Non-pigmented ciliary epithelial cell (primary cell): ENCODE data around the gene COPA.
A peak's percentile ranks its signal among the peaks of the same experiment; 100 is the strongest.
"Not testable (repeated sequence)": the region's sequence is repeated elsewhere in the genome, so short reads cannot be mapped to it uniquely, and the experiment has no call there.

Experiments
- DNase-seq: peaks from one replicate; pipeline ENCODE4 v3.0.0-alpha.2; 2010; ENCODE audit warnings: low read depth

Gene COPA

DNA sequence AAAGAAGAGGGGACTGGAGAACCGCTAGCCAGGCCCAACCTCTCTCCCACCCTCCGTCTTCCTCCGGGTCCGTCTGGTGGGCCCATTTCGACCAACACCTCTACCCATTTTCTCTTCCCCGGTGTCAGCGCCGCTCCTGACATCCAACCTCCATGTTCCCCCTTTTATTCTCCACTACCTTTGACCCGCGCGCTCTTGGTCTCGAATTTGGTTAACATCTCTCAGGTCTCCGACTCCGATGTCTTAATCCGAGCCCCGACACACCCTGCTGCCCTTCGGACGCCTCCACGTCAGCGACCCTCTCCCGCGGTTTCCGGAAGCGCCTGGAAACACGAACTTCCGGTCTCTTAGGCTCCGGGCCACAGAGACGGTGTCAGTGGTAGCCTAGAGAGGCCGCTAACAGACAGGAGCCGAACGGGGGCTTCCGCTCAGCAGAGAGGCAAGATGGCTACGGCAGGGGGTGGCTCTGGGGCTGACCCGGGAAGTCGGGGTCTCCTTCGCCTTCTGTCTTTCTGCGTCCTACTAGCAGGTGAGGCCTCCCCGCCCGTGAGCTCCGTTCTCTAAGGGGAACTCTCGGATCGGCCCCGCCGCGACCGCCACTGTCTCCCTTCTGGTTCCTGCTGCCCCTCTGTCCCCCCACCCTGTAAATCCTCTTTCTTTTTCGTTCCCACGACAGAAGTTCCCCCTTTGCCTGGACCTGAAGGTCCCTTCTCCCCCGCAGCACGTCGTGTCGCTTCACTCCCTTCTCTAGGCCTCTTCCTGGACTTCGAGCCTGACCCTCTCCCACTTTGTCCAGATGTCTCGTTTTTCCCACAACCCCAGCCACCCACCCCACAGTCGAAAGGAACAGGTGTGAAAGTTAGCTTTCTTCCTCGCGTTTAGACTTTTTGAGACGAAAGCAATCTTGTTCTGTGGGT, at the start of gene COPA, which contains the start of gene NCSTN:
TSS of gene COPA (minus strand) at position 298 of the 917 bp plus-strand sequence. CDS start at position 218, 80 bp downstream.
TSS of gene NCSTN (plus strand) at position 431 of the 917 bp plus-strand sequence. CDS start at position 445, 14 bp downstream.
- peak; percentile 85 for DNase-seq

DNA sequence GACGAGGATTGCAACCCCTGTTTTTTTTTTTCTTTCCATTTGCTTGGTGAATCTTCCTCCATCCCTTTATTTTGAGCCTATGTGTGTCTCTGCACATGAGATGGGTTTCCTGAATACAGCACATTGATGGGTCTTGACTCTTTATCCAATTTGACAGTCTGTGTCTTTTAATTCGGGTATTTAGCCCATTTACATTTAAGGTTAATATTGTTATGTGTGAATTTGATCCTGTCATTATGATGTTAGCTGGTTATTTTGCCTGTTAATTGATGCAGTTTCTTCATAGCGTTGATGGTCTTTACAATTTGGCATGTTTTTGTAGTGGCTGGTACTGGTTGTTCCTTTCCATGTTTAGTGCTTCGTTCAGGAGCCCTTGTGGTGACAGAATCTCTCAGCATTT, 45.4 kb upstream of the COPA start:
- not testable (repeated sequence) for DNase-seq

DNA sequence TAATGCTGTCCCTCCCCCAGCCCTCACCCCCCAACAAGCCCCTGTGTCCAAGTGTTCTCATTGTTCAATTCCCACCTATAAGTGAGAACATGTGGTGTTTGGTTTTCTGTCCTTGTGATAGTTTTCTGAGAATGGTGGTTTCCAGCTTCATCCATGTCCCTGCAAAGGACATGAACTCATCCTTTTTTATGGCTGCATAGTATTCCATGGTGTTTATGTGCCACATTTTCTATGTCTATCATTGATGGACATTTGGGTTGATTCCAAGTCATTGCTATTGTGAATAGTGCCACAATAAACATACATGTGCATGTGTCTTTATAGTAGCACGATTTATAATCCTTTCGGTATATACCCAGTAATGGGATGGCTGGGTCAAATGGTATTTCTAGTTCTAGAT, 41.8 kb upstream of the COPA start:
- not testable (repeated sequence) for DNase-seq

DNA sequence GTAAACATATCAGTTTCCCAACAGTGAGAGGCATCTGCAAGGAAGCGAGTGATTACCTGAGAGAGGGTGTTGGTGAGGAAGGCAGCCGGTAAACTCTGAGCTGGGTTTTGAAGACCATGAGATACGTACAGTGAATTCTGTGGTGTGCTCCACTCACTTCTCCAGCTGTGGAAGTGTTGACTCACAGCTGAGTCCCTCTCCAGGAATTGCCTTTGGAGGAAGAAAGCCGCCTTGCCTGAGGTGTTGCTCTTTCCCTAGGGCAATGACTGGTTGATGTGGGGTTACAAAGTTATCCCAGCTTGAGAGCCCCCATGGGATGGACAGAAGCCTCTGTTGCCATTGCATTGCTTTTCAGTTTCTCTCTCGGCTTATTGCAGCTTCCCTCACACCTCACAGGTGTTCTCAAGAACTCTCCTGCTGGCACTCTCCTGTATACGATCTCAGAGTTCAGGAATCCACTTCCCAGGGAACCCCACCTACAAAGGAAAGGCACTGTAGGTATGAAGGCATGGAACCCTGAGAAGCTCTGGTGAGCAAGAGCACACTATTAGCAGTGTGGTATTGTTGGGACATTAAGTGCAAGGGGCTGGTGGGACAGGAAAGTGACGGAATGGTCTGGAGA, 34.6 kb upstream of the COPA start:
- no peak for DNase-seq

DNA sequence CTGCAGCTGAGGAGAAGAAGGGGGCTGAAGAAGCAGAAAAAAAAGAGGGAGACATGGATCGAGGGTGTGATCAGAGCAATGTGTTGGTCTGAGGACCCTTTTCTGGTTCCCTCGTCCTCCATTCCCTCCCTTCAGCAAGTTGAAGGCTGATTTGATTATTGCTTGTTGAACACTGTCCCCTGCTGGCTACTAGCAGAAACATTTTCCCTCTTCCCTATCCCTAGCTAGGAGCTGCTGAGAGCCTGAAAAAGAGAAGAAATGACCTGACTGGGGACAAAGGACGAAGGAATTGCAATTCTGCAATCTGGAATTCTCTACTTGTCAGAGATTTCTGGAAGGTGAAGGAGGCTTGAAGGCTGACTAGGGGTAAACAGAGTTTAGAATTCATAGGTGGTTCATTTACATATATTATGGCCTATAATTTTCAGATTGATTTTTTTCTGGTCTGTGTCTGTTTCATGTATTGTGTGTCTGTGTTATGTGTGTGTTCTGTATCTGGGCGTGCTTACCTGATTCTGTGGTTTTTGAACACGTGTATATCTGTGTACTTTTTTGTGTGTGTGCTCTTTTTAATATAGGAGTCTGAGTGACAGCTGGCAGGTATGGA, 33.6 kb upstream of the COPA start:
- peak; percentile 42 for DNase-seq

DNA sequence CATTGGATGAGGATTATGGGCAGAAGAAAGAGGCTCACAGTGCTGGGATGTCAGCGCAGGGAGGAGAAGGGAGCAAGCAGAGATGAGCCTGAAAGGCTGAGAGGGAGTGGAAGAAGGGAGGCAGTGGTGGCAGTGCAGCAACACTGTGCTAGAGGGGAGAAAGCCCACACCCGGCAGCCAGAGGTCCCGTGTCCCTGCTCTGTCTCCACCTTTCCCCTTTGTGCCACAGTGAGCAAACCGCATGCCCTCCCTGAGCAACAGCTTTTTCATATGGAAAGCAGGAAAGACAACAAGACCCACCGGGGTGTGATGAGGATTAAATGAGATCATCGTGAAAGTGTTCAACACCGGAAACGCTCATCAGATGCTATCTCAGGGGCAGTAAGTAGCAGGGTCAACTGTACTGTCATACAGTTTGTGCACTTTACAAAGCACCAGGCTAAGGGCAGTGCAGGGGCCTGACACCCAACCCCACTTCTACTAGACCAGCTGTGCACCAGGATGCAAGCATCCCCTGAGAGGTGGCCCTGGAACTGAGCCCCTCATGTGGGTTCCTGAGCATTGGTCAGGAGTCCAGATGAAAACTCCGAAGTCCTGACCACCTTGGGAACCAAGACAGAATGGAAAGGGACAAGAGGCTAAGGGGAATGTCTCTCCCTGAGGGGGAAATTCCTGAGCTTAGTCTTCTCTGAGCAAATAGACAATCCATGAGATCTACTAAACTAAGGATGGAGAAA, 32.9 kb upstream of the COPA start:
- no peak for DNase-seq

DNA sequence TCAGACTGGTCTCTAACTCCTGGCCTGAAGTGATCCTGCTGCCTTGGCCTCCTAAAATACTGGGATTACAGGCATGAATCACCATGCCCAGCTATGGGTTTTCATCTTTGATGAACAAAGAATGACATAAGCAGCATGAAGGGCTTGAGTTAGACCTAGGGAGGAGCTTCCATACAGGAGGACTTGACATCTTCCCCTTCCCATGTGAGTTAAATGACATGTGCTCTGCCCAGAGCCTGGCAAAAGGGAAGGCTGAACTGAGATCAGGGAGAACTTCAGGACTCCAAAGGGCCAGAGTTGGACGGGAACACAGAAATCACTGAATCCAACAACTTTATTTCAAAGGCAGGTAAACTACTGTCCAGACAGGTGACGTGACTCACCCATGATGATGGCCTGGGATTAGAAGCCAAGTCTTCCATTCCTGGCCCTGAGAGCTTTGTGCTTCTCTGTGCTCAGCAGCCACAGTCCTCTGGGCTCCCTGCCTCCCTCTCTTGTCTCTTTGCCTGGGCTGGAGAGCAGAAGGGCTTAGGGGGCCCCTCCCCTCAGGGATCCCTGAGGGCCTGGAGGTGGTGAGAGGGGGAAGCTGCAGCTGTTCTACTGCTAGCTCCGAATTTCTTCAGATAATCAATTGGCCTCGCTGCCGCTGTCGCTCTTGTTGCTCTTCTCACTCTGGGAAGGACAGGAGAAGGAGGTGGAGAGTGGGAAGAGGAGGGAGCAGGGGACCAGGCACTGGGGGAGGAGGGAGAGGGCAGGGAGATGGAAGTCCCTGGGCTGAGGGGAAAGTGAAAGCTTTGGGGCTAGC, 31.5 kb upstream of the COPA start:
- no peak for DNase-seq

DNA sequence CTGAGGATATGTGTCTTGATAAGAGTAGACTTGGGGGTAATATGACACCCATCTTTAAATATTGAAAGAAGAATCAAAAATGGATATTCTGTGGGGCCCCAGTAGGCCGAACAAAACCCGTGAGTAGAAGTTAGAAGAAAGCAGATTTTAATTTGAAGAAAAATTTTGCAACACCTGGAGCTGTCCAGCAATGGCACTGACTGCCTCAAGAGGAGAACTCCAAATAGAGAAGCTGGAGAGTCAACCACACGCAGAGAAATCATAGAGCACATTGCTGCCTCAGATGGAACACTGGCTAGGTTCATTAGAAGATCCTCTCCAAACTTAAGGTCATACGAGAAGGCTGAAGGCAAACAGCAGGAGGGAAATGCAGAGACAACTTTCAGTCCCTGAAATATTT, 30.6 kb upstream of the COPA start:
- DNase-seq: no peak

DNA sequence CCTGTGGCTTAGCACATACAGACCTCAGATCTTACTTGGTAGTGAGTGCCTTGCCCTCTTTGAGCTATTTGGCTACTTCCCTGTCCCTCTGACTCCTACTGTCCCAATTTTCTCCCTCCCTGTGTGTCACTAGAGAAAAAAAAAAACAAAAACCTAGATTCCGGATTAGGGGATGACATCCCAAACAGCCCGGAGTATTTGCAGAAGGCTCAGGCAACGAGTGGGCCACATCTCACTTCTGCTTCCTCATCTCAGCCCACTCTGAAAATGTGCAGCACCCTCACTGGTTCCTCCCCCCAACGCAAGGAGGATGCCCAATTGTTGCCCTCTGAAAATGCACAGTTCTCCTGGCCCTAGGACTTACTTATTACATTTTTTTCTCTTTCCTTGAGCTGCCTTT, 28.7 kb upstream of the COPA start:
- no peak for DNase-seq

DNA sequence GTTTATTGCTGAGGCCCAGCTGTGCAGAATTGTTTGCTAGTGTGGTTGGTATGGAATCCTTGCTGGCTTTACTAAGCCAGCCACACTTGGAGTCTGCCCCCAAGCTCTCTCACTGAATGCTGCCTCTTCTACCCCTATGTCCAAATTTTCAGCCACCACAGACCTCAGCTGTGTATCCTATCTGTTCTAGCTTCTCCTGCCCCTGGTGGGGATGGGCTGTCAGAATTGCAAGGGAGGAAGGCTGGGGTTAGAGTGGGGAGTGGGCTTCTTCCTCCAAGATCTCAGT, 28.2 kb upstream of the COPA start:
- no peak for DNase-seq

DNA sequence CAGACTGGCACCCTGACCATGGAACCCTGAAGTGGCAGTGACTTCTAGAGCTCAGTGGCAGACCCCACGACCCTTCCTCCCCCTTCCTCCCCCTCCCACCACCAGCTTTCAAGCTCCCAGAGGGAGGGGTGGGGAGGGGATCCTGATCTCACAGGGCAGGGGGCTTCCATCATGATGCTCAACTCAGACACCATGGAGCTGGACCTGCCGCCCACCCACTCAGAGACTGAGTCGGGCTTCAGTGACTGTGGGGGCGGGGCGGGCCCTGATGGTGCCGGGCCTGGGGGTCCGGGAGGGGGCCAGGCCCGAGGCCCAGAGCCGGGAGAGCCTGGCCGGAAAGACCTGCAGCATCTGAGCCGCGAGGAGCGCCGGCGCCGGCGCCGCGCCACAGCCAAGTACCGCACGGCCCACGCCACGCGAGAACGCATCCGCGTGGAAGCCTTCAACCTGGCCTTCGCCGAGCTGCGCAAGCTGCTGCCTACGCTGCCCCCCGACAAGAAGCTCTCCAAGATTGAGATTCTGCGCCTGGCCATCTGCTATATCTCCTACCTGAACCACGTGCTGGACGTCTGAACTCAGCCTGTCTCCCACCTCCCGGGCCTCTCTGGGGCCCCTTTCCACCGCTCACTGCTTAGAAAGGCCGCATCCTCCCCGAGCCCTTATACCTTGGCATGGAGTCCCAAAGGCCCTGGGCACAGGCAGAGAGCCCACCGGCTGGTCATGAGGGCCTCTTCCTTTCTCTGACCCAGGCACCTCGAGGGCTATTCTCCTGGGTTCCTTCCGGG, 27.7 kb upstream of the COPA start:
- no peak for DNase-seq

DNA sequence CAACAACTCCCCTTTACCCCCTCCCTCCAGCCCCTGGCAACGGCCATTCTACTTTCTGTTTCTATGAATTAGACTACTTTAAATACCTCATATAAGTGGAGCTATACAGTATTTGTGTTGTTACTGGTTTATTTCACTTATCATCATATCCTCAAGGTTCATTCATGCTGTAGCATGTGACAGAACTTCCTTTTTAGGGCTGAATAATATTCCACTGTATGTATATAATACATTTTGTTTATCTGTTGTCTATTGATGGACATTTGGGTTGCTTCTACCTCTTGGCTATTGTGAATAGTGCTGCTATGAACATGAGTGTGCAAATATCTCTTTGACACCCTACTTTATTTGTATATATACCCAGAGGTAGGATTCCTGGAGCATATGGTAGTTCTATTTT, 26.0 kb upstream of the COPA start:
- DNase-seq: no peak

DNA sequence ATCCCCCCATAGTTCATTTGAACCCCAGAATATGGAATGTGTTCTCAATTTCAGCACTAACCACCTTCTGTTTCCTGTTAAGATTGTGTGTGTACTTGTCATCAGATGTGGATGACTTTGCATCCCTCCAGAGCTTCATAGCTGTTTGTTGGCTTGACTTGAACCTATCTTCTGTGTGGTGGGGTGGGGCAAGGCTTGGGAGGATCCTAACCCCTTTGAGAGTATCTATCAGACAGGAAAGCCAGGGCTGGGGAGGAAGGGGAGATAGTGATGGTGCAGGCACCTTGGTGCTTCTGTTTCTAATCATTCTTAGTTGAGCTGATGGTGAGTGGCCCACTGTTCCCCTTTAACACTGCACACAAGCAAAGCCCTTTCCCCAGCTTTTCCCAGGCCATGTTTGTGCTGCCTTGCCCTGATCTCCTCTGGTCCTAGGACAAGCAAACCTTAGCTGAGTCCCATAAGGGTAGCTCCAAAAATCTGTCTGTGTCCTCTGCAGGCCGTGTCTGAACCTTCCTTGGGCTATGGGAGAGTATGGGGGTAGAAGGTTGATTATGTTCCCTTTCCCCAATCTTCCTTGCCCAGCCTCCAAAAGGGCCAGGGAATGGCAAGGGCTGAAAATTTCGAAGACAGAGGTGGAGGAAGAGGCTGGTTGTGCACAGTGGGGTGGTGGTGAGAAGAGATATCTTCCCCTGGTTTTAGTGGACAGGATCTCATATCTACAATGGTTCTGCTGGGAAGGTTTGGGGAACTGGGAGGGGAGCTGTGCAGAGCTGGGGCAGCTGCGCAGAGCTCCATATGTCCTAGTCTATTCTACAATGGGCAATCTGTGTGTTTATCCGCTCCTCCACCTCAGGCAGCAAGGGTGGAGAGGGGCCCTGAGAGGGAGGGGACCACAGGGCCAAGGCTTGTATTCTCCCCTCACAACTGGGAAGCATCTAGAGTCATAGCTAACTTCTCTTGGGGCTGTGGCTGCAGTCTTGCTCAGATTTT, 25.2 kb upstream of the COPA start:
- no peak for DNase-seq

DNA sequence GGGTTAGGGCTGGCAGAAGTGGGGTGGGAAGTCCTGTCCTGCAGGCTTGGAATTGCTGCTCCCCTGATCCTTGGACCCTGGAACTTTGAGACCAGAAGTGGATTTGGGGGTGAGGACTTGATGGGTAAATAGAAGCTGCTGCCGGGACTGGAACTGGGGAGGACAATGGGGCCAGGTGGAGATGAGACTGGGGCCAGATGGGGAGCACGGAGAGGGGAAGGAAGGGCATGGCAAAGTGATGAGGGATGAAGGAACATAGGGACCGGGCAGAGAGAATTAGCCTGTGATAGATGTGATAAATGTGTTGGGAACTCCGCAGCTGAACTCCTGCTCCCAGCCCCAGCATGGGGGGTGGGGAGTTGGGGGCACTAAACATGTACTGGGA, 24.5 kb upstream of the COPA start:
- DNase-seq: no peak

DNA sequence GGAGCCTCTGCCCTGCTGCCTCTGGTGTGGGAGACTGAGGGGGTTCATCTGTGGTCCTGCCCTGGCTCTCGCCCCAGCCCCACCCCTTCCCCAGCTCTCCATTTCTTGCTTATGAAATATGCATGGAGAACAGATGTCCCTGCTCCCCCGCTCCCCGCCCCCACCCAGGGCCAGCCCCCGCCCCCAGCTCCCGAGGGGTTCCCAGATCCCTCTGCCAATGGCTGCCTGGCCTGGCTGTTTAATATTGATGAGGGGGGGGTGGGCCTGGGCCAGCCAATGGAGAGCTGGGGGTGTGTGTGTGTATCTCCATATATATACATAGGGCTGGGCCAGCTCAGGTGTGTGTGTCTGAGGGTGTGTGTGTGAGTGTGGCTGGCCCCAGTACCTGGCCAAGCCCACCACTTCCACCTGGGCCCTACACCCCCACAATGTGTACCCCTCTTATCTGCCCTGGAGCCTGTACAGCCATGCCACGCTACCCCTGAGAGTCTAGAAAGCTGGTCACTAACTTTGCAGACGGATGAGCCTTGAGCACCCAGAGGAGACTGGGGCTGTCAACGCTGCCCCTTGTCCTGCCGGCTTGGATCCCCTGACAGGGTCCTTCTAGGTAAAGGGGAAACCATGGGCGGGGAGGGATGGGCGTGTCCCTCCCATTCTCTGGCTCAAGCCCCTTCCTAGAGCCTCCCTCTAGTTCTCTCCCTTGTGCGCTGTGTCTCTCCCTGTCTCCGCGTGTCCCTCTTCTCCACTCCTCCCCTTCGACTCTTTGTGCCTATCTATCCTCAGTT, 23.9 kb upstream of the COPA start, which contains the start of gene NHLH1:
TSS of gene NHLH1 (plus strand) at position 341 of the 785 bp plus-strand sequence. CDS start 3,661 bp downstream, outside the sequence.
- no peak for DNase-seq

DNA sequence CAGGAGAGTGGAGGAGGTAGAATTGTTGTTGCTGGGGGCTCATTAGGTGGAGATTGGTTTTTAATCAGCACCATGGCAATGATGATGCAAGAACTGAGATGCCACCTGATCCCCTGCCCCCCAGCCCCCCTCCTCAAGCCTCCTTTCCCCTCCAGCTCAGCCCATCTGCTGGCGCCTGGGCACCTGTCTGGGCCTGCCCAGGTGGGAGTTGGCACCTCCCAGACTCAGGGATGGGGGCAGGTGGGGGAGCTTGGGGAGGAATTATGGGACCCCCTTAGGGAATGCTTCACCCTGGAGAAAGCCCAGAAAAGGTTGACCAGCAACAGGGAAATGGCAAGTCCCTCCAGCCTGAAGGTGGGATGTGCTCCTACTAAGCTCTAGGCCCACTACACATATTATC, 22.3 kb upstream of the COPA start:
- DNase-seq: no peak

DNA sequence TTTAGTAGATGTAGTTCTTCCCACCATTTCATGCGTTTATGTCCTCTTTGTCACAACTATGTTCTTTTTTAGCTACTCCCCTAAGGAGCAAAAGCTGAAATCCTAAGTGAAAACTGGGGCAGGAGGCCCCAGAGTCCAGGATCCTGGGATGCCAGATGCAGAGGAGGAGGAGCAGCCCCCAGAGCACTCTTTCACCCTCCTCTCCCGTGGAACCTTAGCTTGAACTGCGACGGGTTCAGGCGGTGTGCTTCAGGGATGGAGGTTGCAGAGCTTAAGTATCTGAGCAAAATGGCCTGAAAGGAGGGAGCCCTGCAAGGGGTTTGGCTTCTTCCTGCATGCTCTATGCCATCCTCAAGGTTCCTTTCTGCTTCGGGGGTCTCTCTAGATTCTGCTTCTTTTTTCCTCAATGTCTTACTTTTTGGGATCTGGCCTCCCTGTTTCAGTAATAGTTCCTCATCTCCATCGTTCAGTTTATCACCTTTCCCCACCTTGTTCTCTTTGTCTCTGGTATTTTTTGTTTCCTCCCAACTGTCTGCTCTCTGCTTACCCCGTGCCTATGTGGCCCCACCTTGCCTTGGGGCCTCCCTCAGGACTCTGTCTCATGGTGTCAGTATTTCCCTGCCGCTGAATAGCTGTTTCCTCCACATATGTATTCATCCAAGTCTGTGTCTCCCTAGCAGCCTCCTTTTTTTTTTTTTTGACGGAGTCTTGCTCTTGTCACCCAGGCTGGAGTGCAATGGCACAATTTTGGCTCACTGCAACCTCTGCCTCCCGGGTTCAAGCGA, 21.1 kb upstream of the COPA start:
- no peak for DNase-seq

DNA sequence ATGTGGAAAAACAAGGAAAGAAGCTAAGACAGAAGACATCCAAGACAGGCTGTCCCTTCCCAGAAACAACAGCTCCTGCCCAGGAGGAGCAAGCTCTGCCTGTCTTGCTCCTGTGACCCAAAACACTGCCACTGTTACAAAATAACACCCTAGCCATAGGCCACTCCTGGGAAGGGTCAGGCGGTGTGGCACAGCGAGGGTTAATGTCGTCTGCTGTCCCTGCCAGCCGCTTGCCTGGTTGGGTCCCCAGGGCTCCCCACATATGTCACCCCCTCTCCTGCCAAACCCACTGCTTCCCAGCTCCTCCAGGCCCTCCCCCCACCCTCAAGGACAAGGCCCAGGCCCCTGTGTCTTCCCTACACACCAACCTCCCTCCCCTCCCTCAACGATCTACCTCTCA, 20.0 kb upstream of the COPA start:
- DNase-seq: no peak
